GM13977 (cell line): ENCODE results near the gene TMBIM4.
A peak's percentile ranks its signal among the peaks of the same experiment; 100 is the strongest.
"Not testable (repeated sequence)": the region's sequence is repeated elsewhere in the genome, so short reads cannot be mapped to it uniquely, and the experiment has no call there.

Source experiments
- DNase-seq: peaks from one replicate; pipeline ENCODE4 v3.0.0; 2012; ENCODE audit warnings: low spot score
- in situ Hi-C: fragments of 300-500 bp; cut with MboI; formaldehyde crosslinking; loops from one replicate; pipeline ENCODE4 v1.12.0; 2022; ENCODE audit warnings: low sequenced_read_pairs, low pct_unique_long_range_greater_than_20kb, mixed read lengths, inconsistent platforms; ENCODE audit not compliant: unreplicated experiment
- TF ChIP-seq, protein P1 (sequence below): IDR thresholded peaks from 2 replicates; pipeline ENCODE4 v1.5.1; 2012; ENCODE audit warnings: mild to moderate bottlenecking, control low read depth; ENCODE audit not compliant: insufficient read depth; ENCODE audit errors: extremely low read depth, missing control alignments

TMBIM4 gene, protein sequence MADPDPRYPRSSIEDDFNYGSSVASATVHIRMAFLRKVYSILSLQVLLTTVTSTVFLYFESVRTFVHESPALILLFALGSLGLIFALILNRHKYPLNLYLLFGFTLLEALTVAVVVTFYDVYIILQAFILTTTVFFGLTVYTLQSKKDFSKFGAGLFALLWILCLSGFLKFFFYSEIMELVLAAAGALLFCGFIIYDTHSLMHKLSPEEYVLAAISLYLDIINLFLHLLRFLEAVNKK

DNA sequence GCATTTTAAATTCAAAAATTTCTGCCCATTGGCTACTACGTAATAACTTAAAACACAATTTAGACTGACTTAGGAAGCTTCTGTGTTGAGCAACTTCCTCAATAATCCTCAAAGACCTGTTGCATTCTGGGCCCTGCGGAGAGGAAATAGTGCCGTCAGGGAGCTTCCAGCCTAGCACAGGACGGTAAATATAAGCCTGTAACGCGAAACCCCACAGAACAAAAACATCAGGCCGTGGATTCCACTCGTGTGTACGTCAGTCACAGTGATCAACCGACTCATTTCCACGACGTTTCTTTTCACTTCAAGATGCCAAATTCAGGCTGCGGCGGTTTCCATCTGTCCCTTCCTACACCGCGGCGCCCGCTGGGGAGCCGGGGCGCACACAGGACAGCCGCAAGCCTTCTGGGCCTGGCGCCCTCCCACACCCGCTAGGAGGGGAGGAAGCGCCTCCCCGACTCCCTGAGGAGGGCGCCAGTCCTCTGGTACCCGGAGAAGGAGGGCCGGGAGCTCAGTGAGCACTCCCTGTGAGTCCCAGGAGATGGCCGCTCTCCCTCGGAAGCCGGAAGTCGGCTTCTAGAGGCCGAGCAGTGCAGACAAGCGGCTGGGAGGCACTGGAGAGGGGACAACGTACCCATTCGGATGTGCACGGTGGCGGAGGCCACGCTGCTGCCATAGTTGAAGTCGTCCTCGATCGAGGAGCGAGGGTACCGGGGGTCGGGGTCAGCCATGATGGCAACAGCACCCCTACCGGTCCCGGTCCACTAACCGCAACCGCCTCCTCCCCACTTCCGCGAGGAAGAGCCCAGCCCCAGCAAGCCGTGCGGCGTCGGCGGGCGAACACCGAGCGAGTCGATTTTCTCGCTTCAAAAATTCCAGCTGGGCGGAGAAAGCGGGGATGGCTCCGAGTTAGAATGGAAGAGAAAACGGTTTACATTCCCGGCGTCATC lies at the start of gene TMBIM4:
TMBIM4 (minus strand) TSS at position 776 of the 950 bp plus-strand sequence; CDS start at position 731, 45 bp downstream.
- DNase-seq: peak; percentile 87
- in situ Hi-C loops: no loop called here
- TF ChIP-seq, protein P1, sequence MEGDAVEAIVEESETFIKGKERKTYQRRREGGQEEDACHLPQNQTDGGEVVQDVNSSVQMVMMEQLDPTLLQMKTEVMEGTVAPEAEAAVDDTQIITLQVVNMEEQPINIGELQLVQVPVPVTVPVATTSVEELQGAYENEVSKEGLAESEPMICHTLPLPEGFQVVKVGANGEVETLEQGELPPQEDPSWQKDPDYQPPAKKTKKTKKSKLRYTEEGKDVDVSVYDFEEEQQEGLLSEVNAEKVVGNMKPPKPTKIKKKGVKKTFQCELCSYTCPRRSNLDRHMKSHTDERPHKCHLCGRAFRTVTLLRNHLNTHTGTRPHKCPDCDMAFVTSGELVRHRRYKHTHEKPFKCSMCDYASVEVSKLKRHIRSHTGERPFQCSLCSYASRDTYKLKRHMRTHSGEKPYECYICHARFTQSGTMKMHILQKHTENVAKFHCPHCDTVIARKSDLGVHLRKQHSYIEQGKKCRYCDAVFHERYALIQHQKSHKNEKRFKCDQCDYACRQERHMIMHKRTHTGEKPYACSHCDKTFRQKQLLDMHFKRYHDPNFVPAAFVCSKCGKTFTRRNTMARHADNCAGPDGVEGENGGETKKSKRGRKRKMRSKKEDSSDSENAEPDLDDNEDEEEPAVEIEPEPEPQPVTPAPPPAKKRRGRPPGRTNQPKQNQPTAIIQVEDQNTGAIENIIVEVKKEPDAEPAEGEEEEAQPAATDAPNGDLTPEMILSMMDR: peak; percentile 48

DNA sequence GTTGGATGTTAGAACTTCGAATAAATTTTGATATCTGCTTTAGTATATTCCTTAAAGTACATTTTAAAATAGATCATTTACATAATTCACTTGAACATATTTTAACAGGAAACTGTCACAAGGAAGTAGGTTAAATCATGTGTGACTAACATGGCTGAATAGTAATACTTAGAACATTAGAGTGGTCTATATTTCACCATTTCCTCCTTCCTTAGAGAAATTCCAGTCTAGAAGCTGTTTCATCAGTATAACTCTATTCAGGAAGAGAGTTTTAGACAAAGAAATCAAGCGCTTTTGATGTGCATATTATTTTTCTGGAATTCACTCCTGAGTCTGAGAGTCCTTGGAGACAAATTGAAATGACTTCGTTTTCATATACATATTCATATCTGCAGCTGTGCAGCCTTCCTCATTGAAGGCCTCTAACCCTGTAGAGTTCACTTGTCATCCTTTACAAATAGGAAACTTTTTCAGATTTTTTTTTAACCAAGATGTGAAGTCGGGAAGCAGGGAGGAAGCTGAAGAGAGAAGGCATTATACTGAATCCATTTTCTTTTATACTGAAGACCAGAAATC lies 47.6 kb upstream of the TMBIM4 start:
- in situ Hi-C loops: no loop called here
- DNase-seq: no peak
- TF ChIP-seq, protein P1: no peak

DNA sequence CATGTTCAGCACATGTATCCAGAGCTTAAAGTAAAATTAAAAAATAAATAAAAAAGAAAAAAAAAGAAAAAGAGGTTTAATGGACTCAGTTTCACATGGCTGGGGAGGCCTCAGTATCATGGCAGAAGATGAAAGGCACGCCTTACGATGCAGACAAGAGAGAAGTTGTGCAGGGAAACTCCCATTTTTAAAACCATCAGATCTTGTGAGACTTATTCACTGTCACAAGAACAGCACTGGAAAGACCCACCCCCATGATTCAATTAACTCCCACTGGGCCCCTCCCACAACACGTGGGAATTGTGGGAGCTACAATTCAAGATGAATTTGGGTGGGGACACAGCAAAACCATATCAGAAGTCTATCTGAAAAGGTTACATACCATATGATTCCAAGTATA lies 43.2 kb upstream of the TMBIM4 start:
- in situ Hi-C loops: not testable (repeated sequence)

DNA sequence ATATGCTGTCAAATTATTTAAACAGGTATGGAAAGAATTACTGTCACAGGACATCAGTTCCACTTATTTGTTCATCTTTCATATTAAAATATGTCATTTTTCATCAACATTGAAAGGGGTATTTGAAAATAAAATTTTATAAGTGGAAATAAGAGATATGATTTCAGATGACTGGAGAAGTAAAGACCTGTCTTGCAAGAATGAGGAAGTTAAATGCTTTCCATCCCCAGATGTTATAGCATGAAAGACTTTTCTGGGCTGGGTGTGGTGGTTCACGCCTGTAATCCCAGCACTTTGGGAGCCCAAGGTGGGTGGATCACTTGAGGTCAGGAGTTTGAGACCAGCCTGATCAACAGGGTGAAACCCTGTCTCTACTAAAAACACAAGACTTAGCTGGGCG lies 41.8 kb upstream of the TMBIM4 start:
- DNase-seq, in situ Hi-C loops: not testable (repeated sequence)

More for the DNA sequence above, 43.2 kb upstream of the TMBIM4 start:
- DNase-seq: not testable (repeated sequence)

DNA sequence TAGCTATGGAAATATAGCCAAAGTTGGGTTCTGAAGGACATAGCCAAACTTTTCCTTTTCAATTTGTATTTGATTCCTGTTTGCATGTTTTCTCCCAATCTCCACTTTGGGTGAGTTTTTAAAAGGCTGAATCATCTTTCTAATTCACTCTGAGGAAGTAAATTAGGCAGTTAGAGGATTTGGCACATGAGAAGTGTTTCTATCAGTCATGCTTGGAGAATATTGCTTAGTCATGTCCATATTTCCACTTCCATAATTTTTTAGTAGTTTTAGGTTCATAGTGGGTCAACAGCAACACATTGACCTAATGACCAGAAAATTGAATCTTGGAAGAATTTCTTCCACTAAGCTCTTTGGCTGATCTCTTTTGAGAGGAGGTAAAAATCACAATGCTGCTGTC lies 41.0 kb upstream of the TMBIM4 start:
- in situ Hi-C loops: no loop called here
- no peak for DNase-seq
- TF ChIP-seq, protein P1: no peak

DNA sequence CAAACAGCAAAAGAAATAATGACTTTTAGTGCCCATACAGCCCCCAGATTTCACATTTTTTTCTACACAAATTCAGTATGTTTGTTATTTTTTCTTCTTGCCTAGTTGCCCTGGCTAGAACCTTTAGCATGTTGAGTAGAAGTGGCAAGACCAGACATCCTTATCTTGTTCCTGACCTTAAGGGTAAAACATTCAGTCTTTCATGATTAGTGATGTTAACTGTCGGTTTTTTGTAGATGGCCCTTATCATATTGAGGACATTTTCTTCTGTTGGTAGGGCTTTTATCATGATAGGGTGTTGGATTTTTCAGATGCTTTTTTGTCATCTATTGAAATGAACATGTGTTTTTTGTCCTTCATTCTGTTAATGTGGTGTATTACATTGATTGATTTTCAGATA lies 36.3 kb upstream of the TMBIM4 start:
- in situ Hi-C loops: no loop called here
- no peak for DNase-seq
- TF ChIP-seq, protein P1: no peak

DNA sequence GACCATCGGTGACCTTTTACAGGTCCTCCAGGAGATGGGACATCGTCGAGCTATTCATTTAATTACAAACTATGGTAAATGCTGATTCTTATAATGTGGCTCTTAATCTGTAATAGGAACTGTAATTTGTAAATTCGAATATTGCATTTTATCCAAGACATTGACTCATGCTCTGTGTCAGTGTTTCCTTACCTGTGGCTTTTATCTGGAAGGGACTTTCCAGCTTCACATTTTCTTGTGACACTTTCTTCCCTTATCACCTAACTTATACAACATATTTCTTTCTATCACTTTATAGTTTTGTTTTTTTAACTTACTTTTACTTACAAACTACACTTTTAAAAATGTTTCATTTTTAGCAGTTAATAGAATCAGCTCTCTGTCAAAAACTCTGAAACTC lies 34.0 kb upstream of the TMBIM4 start:
- no peak for DNase-seq
- TF ChIP-seq, protein P1: no peak
- in situ Hi-C loops: no loop called here
